Kidney (tissue), 14 donors: Measurements from ENCODE around the gene GTPBP1. TPM values are rescaled to one million over a fixed set of nuclear protein-coding genes. Genes with fewer than 3 reads are reported as not detected.

Source experiments
- DNase-seq, 5 donors: peaks; one replicate each; pipeline ENCODE4 v3.0.0-alpha.2; 2013 to 2020
- FAIRE-seq: peaks from 2 replicates; lab custom pipeline; 2012; peaks lifted over from hg19 to GRCh38; lab: Jason Lieb, UNC
- H3K27ac ChIP-seq, 2 donors: one replicate each; pipeline ENCODE4 v1.7.0; 2013; ENCODE audit warnings: low read depth in 2 of 2, low read length in 2 of 2, inconsistent platforms in 1 of 2
- H3K27me3 ChIP-seq: one replicate; pipeline ENCODE4 v1.7.1; 2013; ENCODE audit warnings: low read length, inconsistent platforms; ENCODE audit not compliant: control insufficient read depth, insufficient read depth
- H3K36me3 ChIP-seq, 3 donors: one replicate each; pipeline versions ENCODE4 v1.7.0 to v1.7.1; 2013; ENCODE audit warnings: low read length in 3 of 3, control low read depth in 1 of 3, inconsistent platforms in 1 of 3; ENCODE audit not compliant: insufficient read depth in 3 of 3, control insufficient read depth in 2 of 3
- H3K4me1 ChIP-seq, 3 donors: one replicate each; pipeline versions ENCODE4 v1.7.0 to v1.7.1; 2013; ENCODE audit warnings: low read length in 3 of 3, inconsistent platforms in 1 of 3, low read depth in 1 of 3; ENCODE audit not compliant: control insufficient read depth in 2 of 3, insufficient read depth in 2 of 3
- H3K4me3 ChIP-seq, 3 donors: one replicate each; pipeline versions ENCODE4 v1.7.0 to v1.8.1; 2013; ENCODE audit warnings: low read length in 3 of 3, control low read depth in 1 of 3, inconsistent platforms in 1 of 3
- H3K9ac ChIP-seq, 3 donors: one replicate each; pipeline versions ENCODE4 v1.7.0 to v1.7.1; 2013; ENCODE audit warnings: low read length in 3 of 3, control low read depth in 1 of 3, inconsistent platforms in 1 of 3
- H3K9me3 ChIP-seq, 3 donors: one replicate each; pipeline versions ENCODE4 v1.7.0 to v1.7.1; 2013; ENCODE audit warnings: low read length in 3 of 3, control low read depth in 1 of 3, inconsistent platforms in 1 of 3; ENCODE audit not compliant: control insufficient read depth in 2 of 3, insufficient read depth in 1 of 3
- CTCF ChIP-seq: IDR thresholded peaks from 3 replicates; pipeline ENCODE4 v1.5.1; 2012; ENCODE audit warnings: mild to moderate bottlenecking, moderate library complexity, borderline replicate concordance; ENCODE audit not compliant: insufficient read depth; ENCODE audit errors: extremely low read depth
- intact Hi-C: fragments of 100-400 bp; cut with DNase I; formaldehyde crosslinking; loops from one replicate; pipeline ENCODE4 v1.11.1; 2022
- polyA plus RNA-seq: library from polyadenylated mRNA; stranded (reverse); fragments of 350-450 nt; fragmentation: Illumina TruSeq; extraction: RNeasy Lipid Tissue Mini Kit (QIAGEN cat#74804); gene quantifications from one replicate; pipeline ENCODE4 v1.2.3, GENCODE V29; 2014; ENCODE audit warnings: low read depth, low replicate concordance; ENCODE audit not compliant: insufficient read depth
- total RNA-seq: library from RNA; stranded (reverse); fragmentation: NEBNext Ultra II Directional; extraction: Animal tissue kit (Norgen Biotek cat#: 25700); gene quantifications from one replicate; pipeline ENCODE4 v1.2.1, GENCODE V29; 2021
- donor health status: control.
- donor health status: control.
- donor health status: control.
- donor health status: control.
- donor health status: control.
- donor health status: DM: yes; HTN: yes; CAD: no.
- donor health status: Normal renal cell carcinoma (clear cell type).

GTPBP1 gene
- total and polyA plus RNA-seq, 2 donors from 2014 or later = 11.7 to 52.0 TPM

GRCh38 chr22:38782402-38783094 is 76.8 kb downstream of the GTPBP1 start:
- no peak overlapping the region for H3K27ac ChIP-seq
- no peak overlapping the region for H3K9ac ChIP-seq
- no peak for TF ChIP-seq CTCF
- FAIRE-seq (no peak), DNase-seq (no peak)
- H3K4me1 ChIP-seq = peaks cover 0 to under 1% (median 0%) of the 10 kb centered on the region in 3 donors
- no peaks in the 10 kb centered on the region for H3K36me3 ChIP-seq
- intact Hi-C loops = no loop called here
- H3K27me3 ChIP-seq = no peaks in the 10 kb centered on the region
- no peak overlapping the region for H3K4me3 ChIP-seq
- no peaks in the 10 kb centered on the region for H3K9me3 ChIP-seq

Other genes starting within 250 kb of the GTPBP1 start
- gene KDELR3, start 237.8 kb upstream of the GTPBP1 start, total RNA-seq = 16.7 TPM
- 11.4 TPM for gene KDELR3, start 237.8 kb upstream of the GTPBP1 start, polyA plus RNA-seq
- 509 TPM for gene DDX17, start 199.6 kb upstream of the GTPBP1 start, total RNA-seq
- gene DDX17, start 199.6 kb upstream of the GTPBP1 start, polyA plus RNA-seq = 133 TPM
- gene DMC1, start 135.8 kb upstream of the GTPBP1 start, total RNA-seq = 0.66 TPM
- gene DMC1, start 135.8 kb upstream of the GTPBP1 start, polyA plus RNA-seq = not detected
- gene FAM227A, start 49.6 kb upstream of the GTPBP1 start, total RNA-seq = 3.4 TPM
- 0.80 TPM for gene FAM227A, start 49.6 kb upstream of the GTPBP1 start, polyA plus RNA-seq
- gene CBY1, start 49.3 kb upstream of the GTPBP1 start, total RNA-seq = 36.0 TPM
- 67.2 TPM for gene CBY1, start 49.3 kb upstream of the GTPBP1 start, polyA plus RNA-seq
- 55.0 TPM for gene TOMM22, start 24.0 kb upstream of the GTPBP1 start, total RNA-seq
- 103 TPM for gene TOMM22, start 24.0 kb upstream of the GTPBP1 start, polyA plus RNA-seq
- 42.8 TPM for gene JOSD1, start 5.0 kb upstream of the GTPBP1 start, total RNA-seq
- gene JOSD1, start 5.0 kb upstream of the GTPBP1 start, polyA plus RNA-seq = 12.8 TPM
- 199 TPM for gene SUN2, start 50.1 kb downstream of the GTPBP1 start, total RNA-seq
- 41.7 TPM for gene SUN2, start 50.1 kb downstream of the GTPBP1 start, polyA plus RNA-seq
- gene DNAL4, start 88.2 kb downstream of the GTPBP1 start, total RNA-seq = 26.5 TPM
- gene DNAL4, start 88.2 kb downstream of the GTPBP1 start, polyA plus RNA-seq = 39.7 TPM
- 12.5 TPM for gene NPTXR, start 138.1 kb downstream of the GTPBP1 start, total RNA-seq
- gene NPTXR, start 138.1 kb downstream of the GTPBP1 start, polyA plus RNA-seq = 1.1 TPM
- 113 TPM for gene CBX6, start 166.3 kb downstream of the GTPBP1 start, total RNA-seq
- gene CBX6, start 166.3 kb downstream of the GTPBP1 start, polyA plus RNA-seq = 24.9 TPM